H9 (cell line): ENCODE measurements around the gene PDE1C. TPM values are rescaled to one million over a fixed set of nuclear protein-coding genes. Genes with fewer than 3 reads are reported as not detected.

Experiments used
- DNase-seq: peaks from one replicate; pipeline ENCODE4 v3.0.0-alpha.2; 2017
- H2AFZ ChIP-seq: one replicate; pipeline ENCODE4 v1.6.1; 2013; ENCODE audit warnings: mild to moderate bottlenecking, low read length, control low read depth, moderate library complexity
- H2AK5ac ChIP-seq: 2 replicates; pipeline ENCODE4 v1.6.1; 2013; ENCODE audit warnings: low read length, control low read depth, mixed read lengths; ENCODE audit not compliant: insufficient read length
- H2BK120ac ChIP-seq: one replicate; pipeline ENCODE4 v1.6.1; 2013; ENCODE audit warnings: low read depth, mild to moderate bottlenecking, low read length, control low read depth, inconsistent platforms; ENCODE audit not compliant: poor library complexity, severe bottlenecking
- H2BK12ac ChIP-seq: 2 replicates; pipeline ENCODE4 v1.6.1; 2013; ENCODE audit warnings: low read length, control low read depth, mixed read lengths, low read depth; ENCODE audit not compliant: insufficient read length
- H2BK15ac ChIP-seq: 2 replicates; pipeline ENCODE4 v1.6.1; 2013; ENCODE audit warnings: low read depth, low read length, control low read depth
- H2BK20ac ChIP-seq: one replicate; pipeline ENCODE4 v1.6.1; 2013; ENCODE audit warnings: low read depth, mild to moderate bottlenecking, low read length, control low read depth, inconsistent platforms; ENCODE audit not compliant: poor library complexity, severe bottlenecking
- H2BK5ac ChIP-seq: 2 replicates; pipeline ENCODE4 v1.6.1; 2013; ENCODE audit warnings: low read length, control low read depth, mixed read lengths; ENCODE audit not compliant: insufficient read length
- H3K14ac ChIP-seq: 2 replicates; pipeline ENCODE4 v1.6.1; 2013; ENCODE audit warnings: low read length, control low read depth; ENCODE audit not compliant: insufficient read depth
- H3K18ac ChIP-seq: 2 replicates; pipeline ENCODE4 v1.6.1; 2013; ENCODE audit warnings: low read depth, mild to moderate bottlenecking, mixed read lengths, low read length, control low read depth; ENCODE audit not compliant: insufficient read length
- H3K23ac ChIP-seq: 2 replicates; pipeline ENCODE4 v1.6.1; 2013; ENCODE audit warnings: low read length, control low read depth, mixed read lengths, low read depth; ENCODE audit not compliant: insufficient read length
- H3K23me2 ChIP-seq: 2 replicates; pipeline ENCODE4 v1.6.1; 2013; ENCODE audit warnings: low read depth, mild to moderate bottlenecking, mixed read lengths, low read length, control low read depth; ENCODE audit not compliant: insufficient read length, poor library complexity, severe bottlenecking
- H3K27ac ChIP-seq: 2 replicates; pipeline ENCODE4 v1.5.1; 2013; ENCODE audit warnings: low read length, control low read depth, mixed read lengths, low read depth; ENCODE audit not compliant: insufficient read length
- H3K27me3 ChIP-seq: 2 replicates; pipeline ENCODE4 v1.6.1; 2013; ENCODE audit warnings: low read length, control low read depth, inconsistent platforms; ENCODE audit not compliant: insufficient read depth
- H3K4ac ChIP-seq: 2 replicates; pipeline ENCODE4 v1.6.1; 2013; ENCODE audit warnings: low read depth, mild to moderate bottlenecking, control low read depth, inconsistent platforms, low read length, moderate library complexity
- H3K4me1 ChIP-seq: 2 replicates; pipeline ENCODE4 v1.6.1; 2013; ENCODE audit warnings: low read length, control low read depth, inconsistent platforms; ENCODE audit not compliant: insufficient read depth
- H3K4me2 ChIP-seq: 2 replicates; pipeline ENCODE4 v1.6.1; 2013; ENCODE audit warnings: low read length, control low read depth, mixed read lengths; ENCODE audit not compliant: insufficient read length, insufficient read depth
- H3K56ac ChIP-seq: 2 replicates; pipeline ENCODE4 v1.6.1; 2013; ENCODE audit warnings: low read depth, mild to moderate bottlenecking, mixed read lengths, low read length, control low read depth; ENCODE audit not compliant: insufficient read length
- H3K79me1 ChIP-seq: 2 replicates; pipeline ENCODE4 v1.6.1; 2013; ENCODE audit warnings: low read depth, mild to moderate bottlenecking, moderate library complexity, low read length, control low read depth, inconsistent platforms; ENCODE audit not compliant: insufficient read depth, poor library complexity, severe bottlenecking
- H3K79me2 ChIP-seq: 2 replicates; pipeline ENCODE4 v1.6.1; 2013; ENCODE audit warnings: low read length, control low read depth, inconsistent platforms; ENCODE audit not compliant: insufficient read depth
- H3K9ac ChIP-seq: 2 replicates; pipeline ENCODE4 v1.6.1; 2013; ENCODE audit warnings: low read length, control low read depth, mixed read lengths; ENCODE audit not compliant: insufficient read length; ENCODE audit errors: extremely low read depth
- H3K9me3 ChIP-seq: one replicate; pipeline ENCODE4 v1.6.1; 2013; ENCODE audit warnings: low read depth, low read length, inconsistent platforms; ENCODE audit not compliant: control insufficient read depth
- H3T11ph ChIP-seq: one replicate; pipeline ENCODE4 v1.6.1; 2013; ENCODE audit warnings: mild to moderate bottlenecking, low read length, control low read depth, inconsistent platforms
- H4K20me1 ChIP-seq: one replicate; pipeline ENCODE4 v1.6.1; 2013; ENCODE audit not compliant: control insufficient read depth, insufficient read length, insufficient read depth
- H4K5ac ChIP-seq: 2 replicates; pipeline ENCODE4 v1.6.1; 2013; ENCODE audit warnings: low read depth, mild to moderate bottlenecking, mixed read lengths, low read length, control low read depth; ENCODE audit not compliant: insufficient read length
- H4K8ac ChIP-seq: replicated peaks from 2 replicates; pipeline ENCODE4 v1.6.1; 2013; ENCODE audit warnings: low read length, control low read depth, mixed read lengths, low read depth; ENCODE audit not compliant: insufficient read length
- H4K91ac ChIP-seq: 2 replicates; pipeline ENCODE4 v1.6.1; 2013; ENCODE audit warnings: low read depth, mild to moderate bottlenecking, moderate library complexity, mixed read lengths, low read length, control low read depth; ENCODE audit not compliant: insufficient read length
- H3K27ac Mint-ChIP-seq, 3 experiments: 2 replicates in 2 of 3; 3 replicates in 1 of 3; pipeline ENCODE4 v1.8.0; 2020 to 2021; ENCODE audit warnings: mixed read lengths in 3 of 3, mild to moderate bottlenecking in 1 of 3, moderate library complexity in 1 of 3
- H3K27me3 Mint-ChIP-seq: 2 replicates; pipeline ENCODE4 v1.8.0; 2021; ENCODE audit warnings: low read depth, mild to moderate bottlenecking, moderate library complexity, mixed read lengths
- H3K36me3 Mint-ChIP-seq, 3 experiments: 2 replicates in 2 of 3; 3 replicates in 1 of 3; pipeline ENCODE4 v1.8.0; 2020 to 2021; ENCODE audit warnings: low read depth in 3 of 3, mixed read lengths in 3 of 3; ENCODE audit not compliant: insufficient read depth in 1 of 3
- H3K4me1 Mint-ChIP-seq, 2 experiments: 2 replicates each; pipeline ENCODE4 v1.8.0; 2020; ENCODE audit warnings: mixed read lengths in 2 of 2
- H3K4me3 Mint-ChIP-seq, 2 experiments: 2 replicates in 1 of 2; 3 replicates in 1 of 2; pipeline ENCODE4 v1.8.0; 2020 to 2021; ENCODE audit warnings: mild to moderate bottlenecking in 2 of 2, mixed read lengths in 2 of 2, moderate library complexity in 1 of 2
- H3K9me3 Mint-ChIP-seq, 2 experiments: 2 replicates in 1 of 2; 3 replicates in 1 of 2; pipeline ENCODE4 v1.8.0; 2020; ENCODE audit warnings: mild to moderate bottlenecking in 2 of 2, mixed read lengths in 2 of 2, moderate library complexity in 1 of 2
- CTCF ChIP-seq: fragments of 200-600 bp; sonication (generic); conservative IDR thresholded peaks from 3 replicates; pipeline ENCODE4 v1.8.0; 2021; ENCODE audit warnings: antibody characterized with exemption, mild to moderate bottlenecking
- WGBS: extraction: QIAGEN DNeasy Blood & Tissue Kit; methylation state at CpG from one replicate; pipeline ENCODE4 v1.1.7; 2013; ENCODE audit warnings: missing lambda C conversion rate, low lambda C conversion rate, mixed read lengths; ENCODE audit not compliant: insufficient read length; ENCODE audit errors: extremely low coverage; 5-methylcytosine and 5-hydroxymethylcytosine counted together
- total RNA-seq: library from RNA; stranded (reverse); gene quantifications from 2 replicates; pipeline ENCODE4 v1.2.1, GENCODE V29; 2021

The PDE1C gene
- total RNA-seq, 1 experiment from 2014 or later, result 0.17 TPM

GRCh38 chr7:31796375-31796774 is 273.8 kb downstream of the PDE1C start:
- no peak for DNase-seq
- H3K23ac ChIP-seq, result no peak overlapping the region
- H3K18ac ChIP-seq, result no peak overlapping the region
- Mint-ChIP-seq H3K4me3 (no peak overlapping the region), H3K4me1 (no peaks in the 10 kb centered on the region), H3K27me3 (peaks cover 67% of the 10 kb centered on the region), H3K9me3 (no peaks in the 10 kb centered on the region), H3K36me3 (no peaks in the 10 kb centered on the region), H3K27ac (no peak overlapping the region)
- H2AK5ac ChIP-seq, result no peak overlapping the region
- H4K91ac ChIP-seq, result no peak overlapping the region
- no peak overlapping the region for H2BK12ac ChIP-seq
- H3K9ac ChIP-seq, result no peak overlapping the region
- H2AFZ ChIP-seq, result no peak overlapping the region
- H2BK15ac ChIP-seq, result no peak overlapping the region
- H3K9me3 ChIP-seq, result no peaks in the 10 kb centered on the region
- no peak overlapping the region for H3K4ac ChIP-seq
- no peak overlapping the region for H4K5ac ChIP-seq
- H2BK5ac ChIP-seq, result no peak overlapping the region
- no peaks in the 10 kb centered on the region for H3K79me1 ChIP-seq
- H3K27ac ChIP-seq, result no peak overlapping the region
- no CpG with 5 or more reads among the region's 5 CpGs for WGBS
- H2BK120ac ChIP-seq, result no peak overlapping the region
- no peaks in the 10 kb centered on the region for H3K4me1 ChIP-seq
- no peak overlapping the region for H3T11ph ChIP-seq
- no peaks in the 10 kb centered on the region; the same call in 1 of the 2 replicates for H3K27me3 ChIP-seq
- no peaks in the 10 kb centered on the region for H4K20me1 ChIP-seq
- H3K56ac ChIP-seq, result no peak overlapping the region
- no peak overlapping the region for H4K8ac ChIP-seq
- H3K79me2 ChIP-seq, result no peaks in the 10 kb centered on the region
- no peak overlapping the region for H3K14ac ChIP-seq
- TF ChIP-seq CTCF, result no peak
- no peak overlapping the region for H2BK20ac ChIP-seq
- no peaks in the 10 kb centered on the region for H3K23me2 ChIP-seq
- no peak overlapping the region for H3K4me2 ChIP-seq
